Measurements from ENCODE around the gene CXCL17. TPM values are rescaled to one million over a fixed set of nuclear protein-coding genes. Genes with fewer than 3 reads are reported as not detected.
A peak's percentile ranks its signal among the peaks of the same experiment; 100 is the strongest.

Gene CXCL17
- total RNA-seq, 4 donors from 2014 or later = 0.55 TPM; not detected in 3

- no peak overlapping the region for H3K27ac ChIP-seq
- 79% methylated on average over 4 of the region's 4 CpGs for WGBS
- TF ChIP-seq EP300 (IDR thresholded peaks at IDR 0.05) (no peak), POLR2AphosphoS5 (IDR thresholded peaks at IDR 0.05) (no peak), POLR2A (IDR thresholded peaks at IDR 0.05) (no peak)
- TF ChIP-seq, protein P1, sequence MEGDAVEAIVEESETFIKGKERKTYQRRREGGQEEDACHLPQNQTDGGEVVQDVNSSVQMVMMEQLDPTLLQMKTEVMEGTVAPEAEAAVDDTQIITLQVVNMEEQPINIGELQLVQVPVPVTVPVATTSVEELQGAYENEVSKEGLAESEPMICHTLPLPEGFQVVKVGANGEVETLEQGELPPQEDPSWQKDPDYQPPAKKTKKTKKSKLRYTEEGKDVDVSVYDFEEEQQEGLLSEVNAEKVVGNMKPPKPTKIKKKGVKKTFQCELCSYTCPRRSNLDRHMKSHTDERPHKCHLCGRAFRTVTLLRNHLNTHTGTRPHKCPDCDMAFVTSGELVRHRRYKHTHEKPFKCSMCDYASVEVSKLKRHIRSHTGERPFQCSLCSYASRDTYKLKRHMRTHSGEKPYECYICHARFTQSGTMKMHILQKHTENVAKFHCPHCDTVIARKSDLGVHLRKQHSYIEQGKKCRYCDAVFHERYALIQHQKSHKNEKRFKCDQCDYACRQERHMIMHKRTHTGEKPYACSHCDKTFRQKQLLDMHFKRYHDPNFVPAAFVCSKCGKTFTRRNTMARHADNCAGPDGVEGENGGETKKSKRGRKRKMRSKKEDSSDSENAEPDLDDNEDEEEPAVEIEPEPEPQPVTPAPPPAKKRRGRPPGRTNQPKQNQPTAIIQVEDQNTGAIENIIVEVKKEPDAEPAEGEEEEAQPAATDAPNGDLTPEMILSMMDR (IDR thresholded peaks at IDR 0.05) = no peak
- H3K36me3 ChIP-seq = no peaks in the 10 kb centered on the region
- H3K4me1 ChIP-seq = no peaks in the 10 kb centered on the region
- no peak overlapping the region for H3K4me3 ChIP-seq
- no peak for DNase-seq (ENCODE audit: low spot score in 2 of 2)
- H3K9me3 ChIP-seq = no peaks in the 10 kb centered on the region
- H3K27me3 ChIP-seq = no peaks in the 10 kb centered on the region
Measured at GRCh38 chr19:42475366-42475765, 32.6 kb upstream of the CXCL17 start.

DNA sequence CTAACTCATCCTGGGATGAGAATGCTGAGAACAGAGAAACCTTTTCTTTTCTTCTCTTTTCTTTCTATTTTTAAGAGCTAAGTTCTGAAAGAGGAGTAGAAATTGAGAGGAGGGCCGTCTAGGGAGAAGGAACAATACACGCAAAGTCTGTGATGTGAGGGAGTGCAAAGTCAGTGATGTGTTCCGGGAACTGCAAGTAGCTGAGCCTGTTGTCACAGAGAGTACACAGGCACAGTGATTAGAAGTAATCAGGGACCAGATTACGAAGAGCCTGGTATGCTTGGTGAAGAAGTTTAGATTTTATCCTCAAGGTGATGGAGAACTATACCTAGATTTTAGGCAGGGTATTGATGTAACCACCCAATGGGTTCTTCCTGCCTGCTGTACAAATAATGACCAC, 32.0 kb upstream of the CXCL17 start:
- H3K9me3 ChIP-seq = no peaks in the 10 kb centered on the region
- WGBS = 78% methylated on average over 4 of the region's 4 CpGs
- no peak for TF ChIP-seq POLR2A (IDR thresholded peaks at IDR 0.05)
- no peak for TF ChIP-seq EP300 (IDR thresholded peaks at IDR 0.05)
- TF ChIP-seq, protein P1 (IDR thresholded peaks at IDR 0.05) = no peak
- no peak for TF ChIP-seq POLR2AphosphoS5 (IDR thresholded peaks at IDR 0.05)
- H3K4me3 ChIP-seq = no peak overlapping the region
- no peaks in the 10 kb centered on the region for H3K4me1 ChIP-seq
- no peaks in the 10 kb centered on the region for H3K27me3 ChIP-seq
- DNase-seq (ENCODE audit: low spot score in 2 of 2) = no peak
- no peaks in the 10 kb centered on the region for H3K36me3 ChIP-seq
- no peak overlapping the region for H3K27ac ChIP-seq

DNA sequence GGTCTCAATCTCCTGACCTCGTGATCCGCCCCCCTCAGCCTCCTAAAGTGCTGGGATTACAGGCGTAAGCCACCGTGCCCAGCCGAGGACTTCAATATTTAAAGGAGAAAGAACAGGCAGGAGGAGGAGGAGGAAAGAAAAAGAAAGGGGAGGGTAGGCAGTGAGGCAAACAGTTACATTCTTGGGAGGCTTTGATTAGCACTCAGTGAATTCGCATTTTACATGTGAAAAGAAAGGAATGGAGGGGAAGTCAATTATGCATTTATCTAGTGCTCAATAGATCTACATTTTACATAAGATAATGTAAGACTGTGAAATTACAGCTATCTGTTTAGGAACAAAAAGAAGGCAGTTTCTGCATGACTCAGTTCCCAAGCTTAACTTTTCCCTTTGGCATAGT, 30.9 kb upstream of the CXCL17 start:
- no peak overlapping the region for H3K4me3 ChIP-seq
- WGBS = 74% methylated on average over 6 of the region's 6 CpGs
- no peaks in the 10 kb centered on the region for H3K27me3 ChIP-seq
- H3K9me3 ChIP-seq = no peaks in the 10 kb centered on the region
- no peak for TF ChIP-seq POLR2AphosphoS5 (IDR thresholded peaks at IDR 0.05)
- TF ChIP-seq EP300 (IDR thresholded peaks at IDR 0.05) = no peak
- TF ChIP-seq POLR2A (IDR thresholded peaks at IDR 0.05) = no peak
- TF ChIP-seq, protein P1 (IDR thresholded peaks at IDR 0.05) = no peak
- H3K27ac ChIP-seq = no peak overlapping the region
- no peaks in the 10 kb centered on the region for H3K4me1 ChIP-seq
- no peak for DNase-seq (ENCODE audit: low spot score in 2 of 2)
- no peaks in the 10 kb centered on the region for H3K36me3 ChIP-seq

- no peak for TF ChIP-seq POLR2AphosphoS5 (IDR thresholded peaks at IDR 0.05)
- TF ChIP-seq, protein P1 (IDR thresholded peaks at IDR 0.05) = no peak
- TF ChIP-seq POLR2A (IDR thresholded peaks at IDR 0.05) = no peak
- no peak for TF ChIP-seq EP300 (IDR thresholded peaks at IDR 0.05)
- Histone ChIP-seq H3K27ac (peak overlapping the region; percentile 4), H3K4me1 (no peaks in the 10 kb centered on the region), H3K27me3 (no peaks in the 10 kb centered on the region), H3K9me3 (no peaks in the 10 kb centered on the region), H3K36me3 (no peaks in the 10 kb centered on the region), H3K4me3 (no peak overlapping the region)
- 84% methylated on average over 7 of the region's 7 CpGs for WGBS
- DNase-seq (ENCODE audit: low spot score in 2 of 2) = no peak
Measured at GRCh38 chr19:42472402-42473147, 29.8 kb upstream of the CXCL17 start.

DNA sequence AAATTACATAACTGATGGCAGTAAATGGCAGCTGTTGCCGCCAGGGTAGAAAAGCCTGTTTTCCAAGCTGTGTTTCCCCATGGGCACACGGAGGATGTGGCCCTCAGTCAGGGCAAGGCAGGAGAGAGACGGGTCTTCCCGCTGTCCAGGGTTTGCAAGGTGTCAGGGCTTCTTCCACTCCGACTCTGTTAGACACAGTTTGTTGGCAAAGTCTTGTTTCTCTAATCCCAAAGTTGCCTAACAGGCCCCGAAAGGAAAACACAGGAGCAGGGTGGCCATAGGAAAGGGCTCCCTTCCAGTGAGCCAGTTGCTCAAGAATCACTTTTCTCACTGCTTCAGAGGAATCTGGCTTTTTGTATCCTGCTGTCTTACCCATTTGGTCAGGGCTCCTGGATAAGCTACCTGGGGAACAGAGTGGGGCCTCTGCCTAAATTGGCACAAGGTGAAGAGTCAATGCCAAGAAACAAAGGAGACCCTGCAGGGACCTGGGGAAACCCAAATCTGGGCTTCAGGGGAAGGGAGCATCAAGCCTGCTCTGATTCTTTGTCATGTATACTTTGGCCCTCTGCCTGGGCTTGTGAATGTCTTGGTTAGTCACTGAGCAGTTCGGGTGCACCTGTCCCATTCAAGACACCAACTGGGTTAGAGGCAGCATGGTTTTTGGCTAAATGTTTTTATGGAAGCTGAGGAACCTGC, 29.0 kb upstream of the CXCL17 start:
- TF ChIP-seq POLR2A (IDR thresholded peaks at IDR 0.05) (no peak), EP300 (IDR thresholded peaks at IDR 0.05) (no peak), POLR2AphosphoS5 (IDR thresholded peaks at IDR 0.05) (no peak)
- TF ChIP-seq, protein P1 (IDR thresholded peaks at IDR 0.05) = no peak
- 69% methylated on average over 7 of the region's 7 CpGs for WGBS
- Histone ChIP-seq H3K27me3 (no peaks in the 10 kb centered on the region), H3K4me1 (no peaks in the 10 kb centered on the region), H3K4me3 (no peak overlapping the region), H3K27ac (peak overlapping the region; percentile 43), H3K9me3 (no peaks in the 10 kb centered on the region), H3K36me3 (no peaks in the 10 kb centered on the region)
- DNase-seq (ENCODE audit: low spot score in 2 of 2) = peak in 1 of 2 donors; percentile 82

Data from suprapubic skin (tissue), 4 donors.